Measurements from ENCODE around the gene LST1. TPM values are rescaled to one million over a fixed set of nuclear protein-coding genes. Genes with fewer than 3 reads are reported as not detected.

The LST1 gene
- total RNA-seq, 1 experiment from 2014 or later = 1.6 TPM

DNA sequence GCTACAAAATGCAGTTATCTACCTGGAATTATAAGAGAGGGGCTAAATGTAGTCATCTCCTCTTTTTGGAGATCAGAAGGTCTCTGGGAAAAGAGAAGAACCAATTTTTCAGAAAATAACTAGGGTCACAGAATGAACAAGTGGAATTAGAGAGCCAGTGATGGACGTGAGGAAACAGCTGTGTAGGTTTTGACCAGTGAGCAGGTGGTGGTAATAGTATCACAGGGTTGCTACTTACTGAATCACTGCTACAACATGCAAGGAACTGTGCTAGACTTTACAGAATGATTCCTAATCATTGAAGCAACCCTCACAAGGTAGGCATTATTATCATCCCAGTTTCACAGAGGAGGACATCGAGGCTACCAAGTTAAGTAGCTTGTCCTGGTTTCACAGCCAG lies 41.4 kb upstream of the LST1 start:
- peaks cover 15% of the 10 kb centered on the region for H4K20me1 ChIP-seq (ENCODE audit: insufficient read depth)
- no peaks in the 10 kb centered on the region for H3K9me3 ChIP-seq (ENCODE audit: insufficient read depth, low read depth)
- H3K27me3 ChIP-seq (ENCODE audit: insufficient read depth, low read depth) = no peaks in the 10 kb centered on the region
- H3K79me2 ChIP-seq (ENCODE audit: low read depth) = peaks cover 50% of the 10 kb centered on the region
- H3K4me3 ChIP-seq = no peak overlapping the region
- H3K9me2 ChIP-seq (ENCODE audit: insufficient read depth) = no peaks in the 10 kb centered on the region
- H3F3A ChIP-seq (ENCODE audit: insufficient read depth, low read depth) = peaks cover 33% of the 10 kb centered on the region; the same call in 1 of the 2 replicates
- H2AFZ ChIP-seq = no peak overlapping the region
- no peak overlapping the region for H3K4me2 ChIP-seq
- DNase-seq = no peak
- H3K36me3 ChIP-seq (ENCODE audit: low read depth) = peaks cover 23% of the 10 kb centered on the region
- intact Hi-C loops (cut with micrococcal nuclease; ENCODE audit: unreplicated experiment) = loop anchor here (10.0 kb wide), 3 partner anchors 190 to 650 kb away; partner anchors contain the start of genes CLIC1, GPSM3, HSPA1B and PBX2
- CTCF ChIA-PET = no interaction called here
- H3K4me1 ChIP-seq (replicated peaks; ENCODE audit: insufficient read depth) = peaks cover 28% of the 10 kb centered on the region
- no peak for TF ChIP-seq CTCF (conservative IDR thresholded peaks at IDR 0.05)
- no peak for TF ChIP-seq EZH2 (IDR thresholded peaks at IDR 0.05; ENCODE audit: low read depth)
- POLR2A ChIA-PET (ENCODE audit: unreplicated experiment) = no interaction called here
- H3K27ac ChIP-seq = no peak overlapping the region
- BruUV-seq (replicated peaks) = no TSS peak

- H3K9me2 ChIP-seq (ENCODE audit: insufficient read depth) = no peaks in the 10 kb centered on the region
- ChIA-PET CTCF (no interaction called here), POLR2A (ENCODE audit: unreplicated experiment) (no interaction called here)
- no peaks in the 10 kb centered on the region for H3K27me3 ChIP-seq (ENCODE audit: insufficient read depth, low read depth)
- no peaks in the 10 kb centered on the region for H3K9me3 ChIP-seq (ENCODE audit: insufficient read depth, low read depth)
- no peak overlapping the region for H3K27ac ChIP-seq
- H3K4me3 ChIP-seq = no peak overlapping the region
- peaks cover 26% of the 10 kb centered on the region; the same call in 1 of the 2 replicates for H3F3A ChIP-seq (ENCODE audit: insufficient read depth, low read depth)
- H3K4me1 ChIP-seq (replicated peaks; ENCODE audit: insufficient read depth) = peaks cover 22% of the 10 kb centered on the region
- no peak for TF ChIP-seq EZH2 (IDR thresholded peaks at IDR 0.05; ENCODE audit: low read depth)
- no peak for TF ChIP-seq CTCF (conservative IDR thresholded peaks at IDR 0.05)
- DNase-seq = no peak
- peaks cover 9% of the 10 kb centered on the region for H4K20me1 ChIP-seq (ENCODE audit: insufficient read depth)
- intact Hi-C loops (cut with micrococcal nuclease; ENCODE audit: unreplicated experiment) = loop anchor here (10.0 kb wide), 3 partner anchors 190 to 650 kb away; partner anchors contain the start of genes CLIC1, GPSM3, HSPA1B and PBX2
- no peak overlapping the region for H3K4me2 ChIP-seq
- H3K79me2 ChIP-seq (ENCODE audit: low read depth) = peaks cover 44% of the 10 kb centered on the region
- BruUV-seq (replicated peaks) = no TSS peak
- no peak overlapping the region for H2AFZ ChIP-seq
- H3K36me3 ChIP-seq (ENCODE audit: low read depth) = peaks cover 19% of the 10 kb centered on the region
These were observed 40.8 kb upstream of the LST1 start for GRCh38 chr6:31545291-31545690.

DNA sequence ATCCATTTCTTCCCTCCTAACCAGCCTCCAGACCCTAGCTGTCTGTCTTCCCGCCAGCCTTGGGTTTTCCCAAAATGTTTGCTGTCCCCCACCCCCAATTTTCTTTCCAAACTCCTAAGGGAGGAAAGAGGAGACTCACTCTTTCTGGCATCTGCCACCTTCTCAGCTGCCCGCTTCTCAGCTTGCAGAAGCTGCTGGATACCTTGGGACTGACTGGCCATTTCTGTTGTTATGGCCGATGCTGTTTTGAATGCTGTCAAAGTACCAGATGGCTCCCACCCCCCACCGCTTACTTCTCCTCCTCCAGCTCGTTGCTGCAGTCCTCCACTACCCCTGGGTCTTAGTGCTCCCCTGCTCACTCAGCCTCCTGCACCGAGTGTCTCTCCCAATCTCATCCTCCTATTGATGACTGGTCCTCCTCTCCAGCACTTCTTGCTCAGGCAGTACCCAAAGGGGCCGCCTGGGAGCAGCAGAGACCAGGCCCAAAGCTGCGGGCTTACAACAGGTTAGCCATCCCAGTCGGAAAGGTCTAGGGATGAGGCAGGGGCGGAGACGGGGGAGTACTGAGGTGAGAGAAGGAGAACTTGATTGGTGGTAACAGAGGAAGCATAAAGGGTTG lies 39.6 kb upstream of the LST1 start, which contains the start of gene ATP6V1G2:
TSS of gene ATP6V1G2 (minus strand) at position 270 of the 619 bp plus-strand sequence. CDS start at position 221, 49 bp downstream.
- no peaks in the 10 kb centered on the region for H3K27me3 ChIP-seq (ENCODE audit: insufficient read depth, low read depth)
- intact Hi-C loops (cut with micrococcal nuclease; ENCODE audit: unreplicated experiment) = loop anchor here (1.0 to 10.0 kb wide), 10 partner anchors 52 to 1322 kb away; partner anchors contain the start of genes CLIC1, GPANK1, GPSM3 and HSPA1B
- peak within 1 kb of the TSS; percentile 78 for H3K4me3 ChIP-seq
- H3K27ac ChIP-seq = peak within 1 kb of the TSS; percentile 89
- ChIA-PET CTCF (interaction anchor here (0.6 kb wide), 3 partner anchors 12 to 155 kb away, joined by 3 to 13 read pairs (median 5); no protein-coding TSS in a partner anchor), POLR2A (ENCODE audit: unreplicated experiment) (interaction anchor here (0.6 kb wide), 1 partner anchor 296 kb away, joined by 3 read pairs; no protein-coding TSS in a partner anchor)
- peaks cover 21% of the 10 kb centered on the region; the same call in 1 of the 2 replicates for H3F3A ChIP-seq (ENCODE audit: insufficient read depth, low read depth)
- H3K79me2 ChIP-seq (ENCODE audit: low read depth) = peaks cover 32% of the 10 kb centered on the region
- no peaks in the 10 kb centered on the region for H3K9me2 ChIP-seq (ENCODE audit: insufficient read depth)
- peak within 1 kb of the TSS; percentile 78 for H2AFZ ChIP-seq
- peaks cover 18% of the 10 kb centered on the region for H3K4me1 ChIP-seq (replicated peaks; ENCODE audit: insufficient read depth)
- peak within 1 kb of the TSS; percentile 88 for H3K4me2 ChIP-seq
- peaks cover 12% of the 10 kb centered on the region; the same call in 1 of the 2 replicates for H3K36me3 ChIP-seq (ENCODE audit: low read depth)
- peak; percentile 87 to 92 for DNase-seq
- TF ChIP-seq EZH2 (IDR thresholded peaks at IDR 0.05; ENCODE audit: low read depth) (no peak), CTCF (conservative IDR thresholded peaks at IDR 0.05) (peak; percentile 97)
- no TSS peak for BruUV-seq (replicated peaks)
- no peaks in the 10 kb centered on the region for H3K9me3 ChIP-seq (ENCODE audit: insufficient read depth, low read depth)
- no peaks in the 10 kb centered on the region for H4K20me1 ChIP-seq (ENCODE audit: insufficient read depth)

All from PC-9 (cell line).